DND-41 (cell line): ENCODE data around the gene SEMA4C.

Experiments
- ATAC-seq: fragments of 200-7000 bp; cut with Tn5 transposase; 3 replicates; pipeline ENCODE4 v1.9.1; 2021; ENCODE audit warnings: low read depth; ENCODE audit not compliant: insufficient read depth
- DNase-seq: peaks from one replicate; pipeline ENCODE4 v3.0.0-alpha.2; 2020
- H2AFZ ChIP-seq: 2 replicates; pipeline ENCODE4 v1.6.0; 2012; ENCODE audit warnings: low read depth, low read length
- H3K27ac ChIP-seq: 2 replicates; pipeline ENCODE4 v1.5.1; 2012; ENCODE audit warnings: low read length, inconsistent platforms
- H3K27me3 ChIP-seq: fragments of 200-600 bp; sonication (generic); 2 replicates; pipeline ENCODE4 v1.6.0; 2012; ENCODE audit warnings: low read length, mild to moderate bottlenecking, inconsistent platforms; ENCODE audit not compliant: insufficient read depth, poor library complexity
- H3K36me3 ChIP-seq: 2 replicates; pipeline ENCODE4 v1.5.1; 2012; ENCODE audit warnings: low read length, inconsistent platforms; ENCODE audit not compliant: insufficient read depth
- H3K4me1 ChIP-seq: 2 replicates; pipeline ENCODE4 v1.5.1; 2012; ENCODE audit warnings: mild to moderate bottlenecking, low read length; ENCODE audit not compliant: insufficient read depth
- H3K4me2 ChIP-seq: 2 replicates; pipeline ENCODE4 v1.6.0; 2012; ENCODE audit warnings: mild to moderate bottlenecking, moderate library complexity, low read length, inconsistent platforms; ENCODE audit not compliant: insufficient read depth
- H3K4me3 ChIP-seq, 2 experiments: fragments of 200-600 bp in 1 of 2; shearing (Covaris generic) in 1 of 2; 2 replicates each; pipeline ENCODE4 v1.5.1; 2012 to 2016; ENCODE audit warnings: inconsistent platforms in 2 of 2, low read length in 2 of 2, mild to moderate bottlenecking in 2 of 2, low read depth in 1 of 2, moderate library complexity in 1 of 2
- H3K79me2 ChIP-seq: 2 replicates; pipeline ENCODE4 v1.6.0; 2012; ENCODE audit warnings: low read length, inconsistent platforms; ENCODE audit not compliant: insufficient read depth
- H3K9ac ChIP-seq: 2 replicates; pipeline ENCODE4 v1.6.0; 2012; ENCODE audit warnings: low read depth, mild to moderate bottlenecking, inconsistent platforms, low read length, moderate library complexity
- H3K9me3 ChIP-seq: 2 replicates; pipeline ENCODE4 v1.5.1; 2012; ENCODE audit warnings: low read length, moderate library complexity, mild to moderate bottlenecking, inconsistent platforms; ENCODE audit not compliant: insufficient read depth, severe bottlenecking
- H4K20me1 ChIP-seq: 2 replicates; pipeline ENCODE4 v1.6.0; 2012; ENCODE audit warnings: low read length; ENCODE audit not compliant: insufficient read depth
- EZH2 ChIP-seq: IDR thresholded peaks from 3 replicates; pipeline ENCODE4 v1.6.1; 2012; ENCODE audit warnings: borderline replicate concordance, low read depth, mild to moderate bottlenecking, moderate library complexity, low read length, inconsistent platforms; ENCODE audit not compliant: severe bottlenecking
- TF ChIP-seq, protein P1 (sequence below): IDR thresholded peaks from 2 replicates; pipeline ENCODE4 v1.5.1; 2012; ENCODE audit warnings: borderline replicate concordance, low read length, moderate library complexity, mild to moderate bottlenecking; ENCODE audit not compliant: poor library complexity, severe bottlenecking; ENCODE audit errors: extremely low read depth

SEMA4C gene

DNA sequence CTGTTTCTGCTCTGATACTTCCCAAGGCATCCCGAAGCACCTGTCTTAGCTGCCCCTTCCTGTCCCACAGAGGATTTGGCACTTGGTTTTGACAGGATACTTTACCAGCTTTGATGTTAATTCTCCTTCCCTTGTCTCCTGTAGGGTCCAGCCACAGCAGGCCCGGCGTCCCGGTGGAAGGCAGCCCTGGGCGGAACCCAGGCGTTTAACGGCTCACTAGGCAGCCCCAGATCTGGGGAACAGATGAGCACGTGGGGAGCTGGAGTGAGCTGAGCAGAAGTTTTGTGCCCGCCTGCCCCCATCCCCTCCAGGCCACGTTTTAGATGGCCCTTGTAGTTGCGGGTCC is 37.5 kb downstream of the SEMA4C start:
- TF ChIP-seq, protein P1, sequence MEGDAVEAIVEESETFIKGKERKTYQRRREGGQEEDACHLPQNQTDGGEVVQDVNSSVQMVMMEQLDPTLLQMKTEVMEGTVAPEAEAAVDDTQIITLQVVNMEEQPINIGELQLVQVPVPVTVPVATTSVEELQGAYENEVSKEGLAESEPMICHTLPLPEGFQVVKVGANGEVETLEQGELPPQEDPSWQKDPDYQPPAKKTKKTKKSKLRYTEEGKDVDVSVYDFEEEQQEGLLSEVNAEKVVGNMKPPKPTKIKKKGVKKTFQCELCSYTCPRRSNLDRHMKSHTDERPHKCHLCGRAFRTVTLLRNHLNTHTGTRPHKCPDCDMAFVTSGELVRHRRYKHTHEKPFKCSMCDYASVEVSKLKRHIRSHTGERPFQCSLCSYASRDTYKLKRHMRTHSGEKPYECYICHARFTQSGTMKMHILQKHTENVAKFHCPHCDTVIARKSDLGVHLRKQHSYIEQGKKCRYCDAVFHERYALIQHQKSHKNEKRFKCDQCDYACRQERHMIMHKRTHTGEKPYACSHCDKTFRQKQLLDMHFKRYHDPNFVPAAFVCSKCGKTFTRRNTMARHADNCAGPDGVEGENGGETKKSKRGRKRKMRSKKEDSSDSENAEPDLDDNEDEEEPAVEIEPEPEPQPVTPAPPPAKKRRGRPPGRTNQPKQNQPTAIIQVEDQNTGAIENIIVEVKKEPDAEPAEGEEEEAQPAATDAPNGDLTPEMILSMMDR: no peak
- TF ChIP-seq EZH2: no peak
- no peak overlapping the region for H3K4me2 ChIP-seq
- no peaks in the 10 kb centered on the region for H3K9me3 ChIP-seq
- H3K79me2 ChIP-seq: no peaks in the 10 kb centered on the region; the same call in 1 of the 2 replicates
- H3K4me1 ChIP-seq: no peaks in the 10 kb centered on the region
- no peak overlapping the region for H3K9ac ChIP-seq
- ATAC-seq (no peak), DNase-seq (no peak)
- no peaks in the 10 kb centered on the region for H3K27me3 ChIP-seq
- H4K20me1 ChIP-seq: peaks cover 43% of the 10 kb centered on the region; the same call in 1 of the 2 replicates
- H3K27ac ChIP-seq: no peak overlapping the region
- H2AFZ ChIP-seq: no peak overlapping the region
- peaks cover 85% of the 10 kb centered on the region for H3K36me3 ChIP-seq
- no peak overlapping the region for H3K4me3 ChIP-seq

DNA sequence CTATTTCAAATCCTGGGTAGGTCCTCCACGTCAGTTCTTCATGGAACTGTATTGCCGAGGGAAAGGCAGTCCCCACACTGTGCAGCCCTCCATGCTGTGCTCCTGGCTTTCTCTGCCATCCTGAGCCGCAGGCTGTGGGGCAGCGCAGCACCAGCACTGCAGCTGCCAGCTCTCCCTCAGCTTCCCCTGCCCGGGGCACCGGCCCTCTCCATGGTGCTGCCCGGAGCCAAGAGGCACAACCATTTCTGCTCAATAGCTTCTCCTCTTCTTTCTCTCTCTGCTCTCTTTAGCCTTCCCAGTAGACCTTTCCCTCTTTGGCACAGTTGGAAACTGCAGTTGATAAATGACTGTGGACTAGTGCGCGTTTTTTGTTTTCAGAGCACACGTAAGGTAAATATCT is 38.2 kb downstream of the SEMA4C start:
- H2AFZ ChIP-seq: no peak overlapping the region
- TF ChIP-seq, protein P1: no peak
- no peak for TF ChIP-seq EZH2
- no peak overlapping the region for H3K27ac ChIP-seq

DNA sequence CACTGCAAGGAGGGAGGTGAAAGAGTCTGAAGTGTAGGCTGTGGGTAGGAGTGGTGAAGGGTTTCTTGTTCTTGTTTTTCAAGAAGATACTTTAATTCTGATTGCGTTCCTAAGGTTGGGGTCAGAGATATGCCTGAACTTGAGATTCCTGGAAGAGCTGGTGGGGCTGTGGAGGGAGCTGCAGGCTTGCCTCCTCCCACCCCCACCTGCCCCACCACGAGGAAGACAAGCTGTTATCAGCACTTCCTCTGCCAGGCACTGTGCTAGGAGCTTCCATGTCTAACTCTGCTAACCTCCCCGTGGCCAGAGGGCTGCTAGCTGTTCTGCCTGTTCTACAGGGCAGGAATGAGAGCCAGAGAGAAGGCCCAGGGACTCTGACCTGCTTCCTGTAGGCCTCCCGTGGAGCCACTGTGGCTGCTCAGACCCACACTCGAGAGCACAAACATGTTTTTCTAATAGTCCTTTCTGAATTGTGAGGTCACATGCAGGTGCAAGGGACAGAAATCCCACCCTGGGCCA is 39.8 kb downstream of the SEMA4C start:
- H3K27me3 ChIP-seq: no peaks in the 10 kb centered on the region

More for the DNA sequence above, 38.2 kb downstream of the SEMA4C start:
- DNase-seq (no peak), ATAC-seq (peak; percentile 60)
- Histone ChIP-seq H3K4me3 (no peak overlapping the region), H3K79me2 (no peaks in the 10 kb centered on the region; the same call in 1 of the 2 replicates), H3K4me2 (no peak overlapping the region), H3K4me1 (no peaks in the 10 kb centered on the region), H3K9ac (no peak overlapping the region), H3K36me3 (peaks cover 85% of the 10 kb centered on the region), H3K9me3 (no peaks in the 10 kb centered on the region), H3K27me3 (no peaks in the 10 kb centered on the region), H4K20me1 (peaks cover 46% of the 10 kb centered on the region; the same call in 1 of the 2 replicates)

More for the DNA sequence above, 39.8 kb downstream of the SEMA4C start:
- Histone ChIP-seq H2AFZ (no peak overlapping the region), H3K4me3 (no peak overlapping the region), H3K36me3 (peaks cover 91% of the 10 kb centered on the region), H3K79me2 (peaks cover 3% of the 10 kb centered on the region; the same call in 1 of the 2 replicates), H3K9ac (no peak overlapping the region), H3K4me2 (no peak overlapping the region), H4K20me1 (peaks cover 53% of the 10 kb centered on the region), H3K4me1 (no peaks in the 10 kb centered on the region), H3K27ac (no peak overlapping the region), H3K9me3 (no peaks in the 10 kb centered on the region)
- ATAC-seq (no peak), DNase-seq (no peak)
- no peak for TF ChIP-seq EZH2
- TF ChIP-seq, protein P1: no peak
